ENCODE measurements around the gene RPL13. TPM values are rescaled to one million over a fixed set of nuclear protein-coding genes. Genes with fewer than 3 reads are reported as not detected.
A peak's percentile ranks its signal among the peaks of the same experiment; 100 is the strongest.

The RPL13 gene
- total and polyA plus RNA-seq, 2 of the 13 experiments (the other 11 are each of a cell fraction or from before 2014, with no cell fraction given): 2,988 to 4,411 TPM

GRCh38 chr16:89545044-89545830 lies 15.2 kb upstream of the RPL13 start (continued):
- TF ChIP-seq PHF20 (CRISPR knock-in tag; IDR thresholded peaks at IDR 0.05) (peak; percentile 26; the same call in 1 of the 2 replicates), ZNF883 (CRISPR knock-in tag; IDR thresholded peaks at IDR 0.05; ENCODE audit: not compliant biosample characterization) (no peak), BHLHE40 (IDR thresholded peaks at IDR 0.05; ENCODE audit: low read length) (no peak), ZNF768 (CRISPR knock-in tag; IDR thresholded peaks at IDR 0.05) (peak; percentile 91), ZNF660 (CRISPR knock-in tag; IDR thresholded peaks at IDR 0.05; ENCODE audit: borderline replicate concordance, low read depth) (no peak), ZNF746 (CRISPR knock-in tag; IDR thresholded peaks at IDR 0.05) (peak; percentile 67; the same call in 1 of the 2 replicates), ZNF17 (CRISPR knock-in tag; IDR thresholded peaks at IDR 0.05) (no peak), ZNF788 (CRISPR knock-in tag; IDR thresholded peaks at IDR 0.05; ENCODE audit: borderline replicate concordance) (peak; percentile 52; the same call in 1 of the 2 replicates), REPIN1 (CRISPR knock-in tag; IDR thresholded peaks at IDR 0.05; ENCODE audit: borderline replicate concordance, low read depth) (peak; percentile 40; the same call in 1 of the 2 replicates), PHB2 (IDR thresholded peaks at IDR 0.05; ENCODE audit: partially characterized antibody) (no peak), IKZF5 (CRISPR knock-in tag; IDR thresholded peaks at IDR 0.05) (0 out of 2 replicates have a peak, but pooled peaks have one; percentile 7), RNF219 (CRISPR knock-in tag; IDR thresholded peaks at IDR 0.05) (no peak), ZC3H4 (CRISPR knock-in tag; IDR thresholded peaks at IDR 0.05; ENCODE audit: borderline replicate concordance) (no peak), ZNF547 (CRISPR knock-in tag; IDR thresholded peaks at IDR 0.05) (peak; percentile 66; the same call in 1 of the 2 replicates)
